H9 (cell line): ENCODE data around the gene OMA1. TPM values are rescaled to one million over a fixed set of nuclear protein-coding genes. Genes with fewer than 3 reads are reported as not detected.

ENCODE experiments used
- DNase-seq: peaks from one replicate; pipeline ENCODE4 v3.0.0-alpha.2; 2017
- H2AFZ ChIP-seq: one replicate; pipeline ENCODE4 v1.6.1; 2013; ENCODE audit warnings: mild to moderate bottlenecking, low read length, control low read depth, moderate library complexity
- H2AK5ac ChIP-seq: 2 replicates; pipeline ENCODE4 v1.6.1; 2013; ENCODE audit warnings: low read length, control low read depth, mixed read lengths; ENCODE audit not compliant: insufficient read length
- H2BK120ac ChIP-seq: one replicate; pipeline ENCODE4 v1.6.1; 2013; ENCODE audit warnings: low read depth, mild to moderate bottlenecking, low read length, control low read depth, inconsistent platforms; ENCODE audit not compliant: poor library complexity, severe bottlenecking
- H2BK12ac ChIP-seq: 2 replicates; pipeline ENCODE4 v1.6.1; 2013; ENCODE audit warnings: low read length, control low read depth, mixed read lengths, low read depth; ENCODE audit not compliant: insufficient read length
- H2BK15ac ChIP-seq: 2 replicates; pipeline ENCODE4 v1.6.1; 2013; ENCODE audit warnings: low read depth, low read length, control low read depth
- H2BK20ac ChIP-seq: one replicate; pipeline ENCODE4 v1.6.1; 2013; ENCODE audit warnings: low read depth, mild to moderate bottlenecking, low read length, control low read depth, inconsistent platforms; ENCODE audit not compliant: poor library complexity, severe bottlenecking
- H2BK5ac ChIP-seq: 2 replicates; pipeline ENCODE4 v1.6.1; 2013; ENCODE audit warnings: low read length, control low read depth, mixed read lengths; ENCODE audit not compliant: insufficient read length
- H3K14ac ChIP-seq: 2 replicates; pipeline ENCODE4 v1.6.1; 2013; ENCODE audit warnings: low read length, control low read depth; ENCODE audit not compliant: insufficient read depth
- H3K18ac ChIP-seq: 2 replicates; pipeline ENCODE4 v1.6.1; 2013; ENCODE audit warnings: low read depth, mild to moderate bottlenecking, mixed read lengths, low read length, control low read depth; ENCODE audit not compliant: insufficient read length
- H3K23ac ChIP-seq: 2 replicates; pipeline ENCODE4 v1.6.1; 2013; ENCODE audit warnings: low read length, control low read depth, mixed read lengths, low read depth; ENCODE audit not compliant: insufficient read length
- H3K23me2 ChIP-seq: 2 replicates; pipeline ENCODE4 v1.6.1; 2013; ENCODE audit warnings: low read depth, mild to moderate bottlenecking, mixed read lengths, low read length, control low read depth; ENCODE audit not compliant: insufficient read length, poor library complexity, severe bottlenecking
- H3K27ac ChIP-seq: 2 replicates; pipeline ENCODE4 v1.5.1; 2013; ENCODE audit warnings: low read length, control low read depth, mixed read lengths, low read depth; ENCODE audit not compliant: insufficient read length
- H3K27me3 ChIP-seq: 2 replicates; pipeline ENCODE4 v1.6.1; 2013; ENCODE audit warnings: low read length, control low read depth, inconsistent platforms; ENCODE audit not compliant: insufficient read depth
- H3K4ac ChIP-seq: 2 replicates; pipeline ENCODE4 v1.6.1; 2013; ENCODE audit warnings: low read depth, mild to moderate bottlenecking, control low read depth, inconsistent platforms, low read length, moderate library complexity
- H3K4me1 ChIP-seq: 2 replicates; pipeline ENCODE4 v1.6.1; 2013; ENCODE audit warnings: low read length, control low read depth, inconsistent platforms; ENCODE audit not compliant: insufficient read depth
- H3K4me2 ChIP-seq: 2 replicates; pipeline ENCODE4 v1.6.1; 2013; ENCODE audit warnings: low read length, control low read depth, mixed read lengths; ENCODE audit not compliant: insufficient read length, insufficient read depth
- H3K56ac ChIP-seq: 2 replicates; pipeline ENCODE4 v1.6.1; 2013; ENCODE audit warnings: low read depth, mild to moderate bottlenecking, mixed read lengths, low read length, control low read depth; ENCODE audit not compliant: insufficient read length
- H3K79me1 ChIP-seq: 2 replicates; pipeline ENCODE4 v1.6.1; 2013; ENCODE audit warnings: low read depth, mild to moderate bottlenecking, moderate library complexity, low read length, control low read depth, inconsistent platforms; ENCODE audit not compliant: insufficient read depth, poor library complexity, severe bottlenecking
- H3K79me2 ChIP-seq: 2 replicates; pipeline ENCODE4 v1.6.1; 2013; ENCODE audit warnings: low read length, control low read depth, inconsistent platforms; ENCODE audit not compliant: insufficient read depth
- H3K9ac ChIP-seq: 2 replicates; pipeline ENCODE4 v1.6.1; 2013; ENCODE audit warnings: low read length, control low read depth, mixed read lengths; ENCODE audit not compliant: insufficient read length; ENCODE audit errors: extremely low read depth
- H3K9me3 ChIP-seq: one replicate; pipeline ENCODE4 v1.6.1; 2013; ENCODE audit warnings: low read depth, low read length, inconsistent platforms; ENCODE audit not compliant: control insufficient read depth
- H3T11ph ChIP-seq: one replicate; pipeline ENCODE4 v1.6.1; 2013; ENCODE audit warnings: mild to moderate bottlenecking, low read length, control low read depth, inconsistent platforms
- H4K20me1 ChIP-seq: one replicate; pipeline ENCODE4 v1.6.1; 2013; ENCODE audit not compliant: control insufficient read depth, insufficient read length, insufficient read depth
- H4K5ac ChIP-seq: 2 replicates; pipeline ENCODE4 v1.6.1; 2013; ENCODE audit warnings: low read depth, mild to moderate bottlenecking, mixed read lengths, low read length, control low read depth; ENCODE audit not compliant: insufficient read length
- H4K8ac ChIP-seq: replicated peaks from 2 replicates; pipeline ENCODE4 v1.6.1; 2013; ENCODE audit warnings: low read length, control low read depth, mixed read lengths, low read depth; ENCODE audit not compliant: insufficient read length
- H4K91ac ChIP-seq: 2 replicates; pipeline ENCODE4 v1.6.1; 2013; ENCODE audit warnings: low read depth, mild to moderate bottlenecking, moderate library complexity, mixed read lengths, low read length, control low read depth; ENCODE audit not compliant: insufficient read length
- H3K27ac Mint-ChIP-seq, 3 experiments: 2 replicates in 2 of 3; 3 replicates in 1 of 3; pipeline ENCODE4 v1.8.0; 2020 to 2021; ENCODE audit warnings: mixed read lengths in 3 of 3, mild to moderate bottlenecking in 1 of 3, moderate library complexity in 1 of 3
- H3K27me3 Mint-ChIP-seq: 2 replicates; pipeline ENCODE4 v1.8.0; 2021; ENCODE audit warnings: low read depth, mild to moderate bottlenecking, moderate library complexity, mixed read lengths
- H3K36me3 Mint-ChIP-seq, 3 experiments: 2 replicates in 2 of 3; 3 replicates in 1 of 3; pipeline ENCODE4 v1.8.0; 2020 to 2021; ENCODE audit warnings: low read depth in 3 of 3, mixed read lengths in 3 of 3; ENCODE audit not compliant: insufficient read depth in 1 of 3
- H3K4me1 Mint-ChIP-seq, 2 experiments: 2 replicates each; pipeline ENCODE4 v1.8.0; 2020; ENCODE audit warnings: mixed read lengths in 2 of 2
- H3K4me3 Mint-ChIP-seq, 2 experiments: 2 replicates in 1 of 2; 3 replicates in 1 of 2; pipeline ENCODE4 v1.8.0; 2020 to 2021; ENCODE audit warnings: mild to moderate bottlenecking in 2 of 2, mixed read lengths in 2 of 2, moderate library complexity in 1 of 2
- H3K9me3 Mint-ChIP-seq, 2 experiments: 2 replicates in 1 of 2; 3 replicates in 1 of 2; pipeline ENCODE4 v1.8.0; 2020; ENCODE audit warnings: mild to moderate bottlenecking in 2 of 2, mixed read lengths in 2 of 2, moderate library complexity in 1 of 2
- CTCF ChIP-seq: fragments of 200-600 bp; sonication (generic); conservative IDR thresholded peaks from 3 replicates; pipeline ENCODE4 v1.8.0; 2021; ENCODE audit warnings: antibody characterized with exemption, mild to moderate bottlenecking
- WGBS: extraction: QIAGEN DNeasy Blood & Tissue Kit; methylation state at CpG from one replicate; pipeline ENCODE4 v1.1.7; 2013; ENCODE audit warnings: missing lambda C conversion rate, low lambda C conversion rate, mixed read lengths; ENCODE audit not compliant: insufficient read length; ENCODE audit errors: extremely low coverage; 5-methylcytosine and 5-hydroxymethylcytosine counted together
- total RNA-seq: library from RNA; stranded (reverse); gene quantifications from 2 replicates; pipeline ENCODE4 v1.2.1, GENCODE V29; 2021

Gene OMA1
- total RNA-seq, 1 experiment from 2014 or later = 12.9 TPM

DNA sequence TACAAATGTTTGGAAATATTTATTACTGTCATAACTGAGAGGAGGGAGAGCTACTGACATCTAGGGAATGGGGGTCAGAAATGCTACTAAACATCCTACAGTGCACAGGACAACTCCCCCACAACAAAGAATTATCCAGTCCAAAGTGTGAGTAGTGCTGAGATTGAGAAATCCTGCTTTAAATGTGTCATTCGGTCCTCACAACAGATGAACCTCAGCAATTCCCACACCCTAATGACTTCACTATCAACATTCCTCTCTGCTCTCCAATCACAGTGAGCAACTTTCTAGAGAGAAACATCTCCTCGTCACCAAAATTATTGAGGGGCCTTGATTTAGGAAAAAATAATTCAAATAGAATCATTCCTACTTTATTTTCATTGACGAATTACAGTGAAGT lies 18.0 kb downstream of the OMA1 start:
- no peak overlapping the region for H3K27ac ChIP-seq
- no peak overlapping the region for H2AK5ac ChIP-seq
- no peaks in the 10 kb centered on the region for H3K9me3 Mint-ChIP-seq
- DNase-seq = no peak
- H2BK20ac ChIP-seq = no peak overlapping the region
- H3K27me3 ChIP-seq = no peaks in the 10 kb centered on the region
- no peak overlapping the region for H3K14ac ChIP-seq
- no peak overlapping the region for H4K8ac ChIP-seq
- H3K56ac ChIP-seq = no peak overlapping the region
- no peak overlapping the region for H3K4me2 ChIP-seq
- no peaks in the 10 kb centered on the region for H4K20me1 ChIP-seq
- no peak overlapping the region for H3K4me3 Mint-ChIP-seq
- H2AFZ ChIP-seq = no peak overlapping the region
- H3K36me3 Mint-ChIP-seq = no peaks in the 10 kb centered on the region
- H3K23me2 ChIP-seq = no peaks in the 10 kb centered on the region
- no peak overlapping the region for H3K4ac ChIP-seq
- WGBS = no CpG with 5 or more reads among the region's 3 CpGs
- no peak overlapping the region for H2BK5ac ChIP-seq
- H4K91ac ChIP-seq = no peak overlapping the region
- H3K9ac ChIP-seq = no peak overlapping the region
- no peak overlapping the region for H2BK120ac ChIP-seq
- H2BK15ac ChIP-seq = no peak overlapping the region
- no peak overlapping the region for H3K27ac Mint-ChIP-seq
- no peaks in the 10 kb centered on the region for H3K9me3 ChIP-seq
- no peak for TF ChIP-seq CTCF
- no peaks in the 10 kb centered on the region for H3K79me2 ChIP-seq
- no peak overlapping the region for H3T11ph ChIP-seq
- H2BK12ac ChIP-seq = no peak overlapping the region
- no peaks in the 10 kb centered on the region for H3K4me1 Mint-ChIP-seq
- H3K4me1 ChIP-seq = no peaks in the 10 kb centered on the region
- H3K23ac ChIP-seq = no peak overlapping the region
- H4K5ac ChIP-seq = no peak overlapping the region
- no peaks in the 10 kb centered on the region for H3K79me1 ChIP-seq
- H3K18ac ChIP-seq = no peak overlapping the region
- no peaks in the 10 kb centered on the region for H3K27me3 Mint-ChIP-seq
